Hindlimb muscle (tissue), 1 donor: Measurements from ENCODE around the gene OSGIN1. TPM values are rescaled to one million over a fixed set of nuclear protein-coding genes. Genes with fewer than 3 reads are reported as not detected.
"Not testable (repeated sequence)": the region's sequence is repeated elsewhere in the genome, so short reads cannot be mapped to it uniquely, and the experiment has no call there.

Source experiments
- DNase-seq: peaks from one replicate; pipeline ENCODE4 v3.0.0-alpha.2; 2013
- polyA plus RNA-seq: library from polyadenylated mRNA; unstranded; fragments of 120-200 nt; gene quantifications from one replicate; pipeline ENCODE4 v1.2.1, GENCODE V29; 2013; ENCODE audit not compliant: insufficient read length

The OSGIN1 gene
- polyA plus RNA-seq, 1 donor: 0.53 TPM

GRCh38 chr16:83926726-83927397 is 26.2 kb upstream of the OSGIN1 start:
- peak; percentile 61 for DNase-seq

- no peak for DNase-seq
These were observed 24.5 kb upstream of the OSGIN1 start for GRCh38 chr16:83928341-83929055.

- no peak for DNase-seq
These were observed 23.1 kb upstream of the OSGIN1 start for GRCh38 chr16:83929811-83930555.

GRCh38 chr16:83930730-83931500 is 22.1 kb upstream of the OSGIN1 start:
- DNase-seq: no peak

GRCh38 chr16:83931556-83931955 is 21.5 kb upstream of the OSGIN1 start:
- DNase-seq: no peak

- DNase-seq: no peak
These were observed 20.7 kb upstream of the OSGIN1 start for GRCh38 chr16:83932304-83932703.

- DNase-seq: no peak
These were observed 19.9 kb upstream of the OSGIN1 start for GRCh38 chr16:83932955-83933673.

- DNase-seq: no peak
These were observed 19.0 kb upstream of the OSGIN1 start for GRCh38 chr16:83933885-83934683.

GRCh38 chr16:83934684-83934977 is 18.4 kb upstream of the OSGIN1 start:
- no peak for DNase-seq

- DNase-seq: no peak
These were observed 17.8 kb upstream of the OSGIN1 start for GRCh38 chr16:83935005-83935857.

- DNase-seq: no peak
These were observed 17.2 kb upstream of the OSGIN1 start for GRCh38 chr16:83935858-83936255.

- no peak for DNase-seq
These were observed 16.4 kb upstream of the OSGIN1 start for GRCh38 chr16:83936581-83937165.

- no peak for DNase-seq
These were observed 15.8 kb upstream of the OSGIN1 start for GRCh38 chr16:83937267-83937666.

- DNase-seq: no peak
These were observed 14.8 kb upstream of the OSGIN1 start for GRCh38 chr16:83937922-83938885.

- no peak for DNase-seq
These were observed 13.7 kb upstream of the OSGIN1 start for GRCh38 chr16:83939266-83939855.

- no peak for DNase-seq
These were observed 12.9 kb upstream of the OSGIN1 start for GRCh38 chr16:83940119-83940518.

GRCh38 chr16:83940630-83941378 is 12.2 kb upstream of the OSGIN1 start:
- DNase-seq: no peak

- DNase-seq: not testable (repeated sequence)
These were observed 11.5 kb upstream of the OSGIN1 start for GRCh38 chr16:83941546-83941945.
